Mesendoderm (in vitro differentiated cells): Measurements from ENCODE around the gene BCL10. TPM values are rescaled to one million over a fixed set of nuclear protein-coding genes. Genes with fewer than 3 reads are reported as not detected.

Experiments used
- DNase-seq: peaks from one replicate; pipeline ENCODE4 v3.0.0; 2013
- H2AK5ac ChIP-seq: 2 replicates; pipeline ENCODE4 v1.6.1; 2013; ENCODE audit warnings: low read length, inconsistent platforms
- H2BK120ac ChIP-seq: 2 replicates; pipeline ENCODE4 v1.6.1; 2013; ENCODE audit warnings: low read depth, mild to moderate bottlenecking, low read length, moderate library complexity, mixed read lengths
- H2BK15ac ChIP-seq: replicated peaks from 2 replicates; pipeline ENCODE4 v1.6.1; 2013; ENCODE audit warnings: low read depth, mild to moderate bottlenecking, moderate library complexity
- H2BK5ac ChIP-seq: 2 replicates; pipeline ENCODE4 v1.6.1; 2013; ENCODE audit warnings: low read length, inconsistent platforms
- H3K18ac ChIP-seq: 2 replicates; pipeline ENCODE4 v1.6.1; 2013; ENCODE audit warnings: mild to moderate bottlenecking, low read length, mixed read lengths
- H3K23ac ChIP-seq: one replicate; pipeline ENCODE4 v1.6.1; 2013; ENCODE audit warnings: low read length
- H3K27ac ChIP-seq: 2 replicates; pipeline ENCODE4 v1.5.1; 2013; ENCODE audit warnings: low read depth, mild to moderate bottlenecking, inconsistent platforms, low read length, moderate library complexity
- H3K27me3 ChIP-seq: 2 replicates; pipeline ENCODE4 v1.6.1; 2013; ENCODE audit warnings: low read length, control low read depth, mild to moderate bottlenecking, inconsistent platforms; ENCODE audit not compliant: insufficient read depth, poor library complexity
- H3K36me3 ChIP-seq: 2 replicates; pipeline ENCODE4 v1.6.1; 2013; ENCODE audit warnings: low read length, inconsistent platforms; ENCODE audit not compliant: control insufficient read depth, insufficient read depth
- H3K4ac ChIP-seq: one replicate; pipeline ENCODE4 v1.6.1; 2013; ENCODE audit warnings: low read depth, mild to moderate bottlenecking, low read length, moderate library complexity
- H3K4me1 ChIP-seq: 2 replicates; pipeline ENCODE4 v1.6.1; 2013; ENCODE audit warnings: low read depth, low read length, inconsistent platforms; ENCODE audit not compliant: control insufficient read depth
- H3K4me2 ChIP-seq: 2 replicates; pipeline ENCODE4 v1.6.1; 2013; ENCODE audit warnings: low read length
- H3K4me3 ChIP-seq: 2 replicates; pipeline ENCODE4 v1.5.1; 2013; ENCODE audit warnings: mild to moderate bottlenecking, low read length
- H3K56ac ChIP-seq: one replicate; pipeline ENCODE4 v1.6.1; 2013; ENCODE audit warnings: low read length
- H3K79me1 ChIP-seq: 2 replicates; pipeline ENCODE4 v1.6.1; 2013; ENCODE audit warnings: low read length, inconsistent platforms
- H3K79me2 ChIP-seq: 2 replicates; pipeline ENCODE4 v1.6.1; 2013; ENCODE audit warnings: mild to moderate bottlenecking, low read length; ENCODE audit not compliant: control insufficient read depth, insufficient read depth
- H3K9ac ChIP-seq: 2 replicates; pipeline ENCODE4 v1.6.1; 2013; ENCODE audit warnings: low read length, inconsistent platforms
- H4K5ac ChIP-seq: one replicate; pipeline ENCODE4 v1.6.1; 2013; ENCODE audit warnings: low read length
- H4K8ac ChIP-seq: one replicate; pipeline ENCODE4 v1.6.1; 2013; ENCODE audit warnings: low read depth, mild to moderate bottlenecking, control low read depth, low read length, moderate library complexity
- WGBS: extraction: QIAGEN DNeasy Blood & Tissue Kit; methylation state at CpG from one replicate; pipeline ENCODE4 v1.1.7; 2013; ENCODE audit warnings: low lambda C conversion rate, missing lambda C conversion rate; ENCODE audit not compliant: insufficient coverage; ENCODE audit errors: extremely low coverage; 5-methylcytosine and 5-hydroxymethylcytosine counted together
- polyA plus RNA-seq, 2 experiments: library from polyadenylated mRNA; stranded (reverse); fragments of 200-250 nt; gene quantifications; one replicate each; pipeline ENCODE4 v1.2.3, GENCODE V29; 2013

BCL10 gene
- polyA plus RNA-seq (2013, experiment 1 of 2) = 11.1 TPM
- 12.0 TPM for polyA plus RNA-seq (2013, experiment 2 of 2)

DNA sequence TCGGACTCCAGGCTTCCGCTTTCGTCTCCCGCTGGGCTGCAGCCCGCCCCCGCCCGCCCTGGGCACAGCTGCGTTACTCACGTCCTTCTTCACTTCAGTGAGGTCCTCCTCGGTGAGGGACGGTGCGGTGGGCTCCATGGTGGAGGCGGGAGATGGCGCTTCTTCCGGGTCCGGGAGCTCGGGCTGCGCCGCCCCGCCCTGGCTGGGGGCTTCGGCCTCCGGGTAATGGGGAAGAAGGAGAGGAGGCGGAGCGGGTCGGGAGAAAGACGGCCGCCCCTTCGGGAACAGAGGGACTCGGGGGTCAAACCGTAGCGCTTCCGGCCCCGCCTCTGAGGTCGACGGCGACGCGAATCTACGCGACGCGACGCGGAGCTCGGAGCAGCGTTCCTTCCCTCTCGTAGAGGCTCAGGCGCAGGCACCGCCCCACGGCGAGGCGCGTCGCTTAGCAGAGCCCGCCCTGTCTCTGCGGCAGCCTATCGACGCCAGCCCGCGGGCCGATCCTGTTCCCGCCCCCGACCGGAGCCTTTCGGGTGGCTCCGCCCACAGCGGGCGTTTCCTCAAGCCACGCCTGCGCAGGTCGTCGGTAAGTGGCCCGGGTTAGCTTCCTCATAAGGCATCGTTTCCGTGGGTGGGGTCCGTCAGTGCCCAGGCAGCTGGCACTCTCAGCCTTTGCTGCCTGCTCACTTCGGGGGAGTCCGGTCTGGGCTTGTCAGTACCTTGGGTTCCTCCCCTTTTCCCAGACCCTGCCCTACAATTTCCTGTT lies at the start of gene BCL10:
Gene BCL10, minus strand, starts transcription at position 418 of the 763 bp plus-strand sequence. Its CDS starts 280 bp downstream, at position 138.
- H3K18ac ChIP-seq = peak within 1 kb of the TSS; percentile 10

DNA sequence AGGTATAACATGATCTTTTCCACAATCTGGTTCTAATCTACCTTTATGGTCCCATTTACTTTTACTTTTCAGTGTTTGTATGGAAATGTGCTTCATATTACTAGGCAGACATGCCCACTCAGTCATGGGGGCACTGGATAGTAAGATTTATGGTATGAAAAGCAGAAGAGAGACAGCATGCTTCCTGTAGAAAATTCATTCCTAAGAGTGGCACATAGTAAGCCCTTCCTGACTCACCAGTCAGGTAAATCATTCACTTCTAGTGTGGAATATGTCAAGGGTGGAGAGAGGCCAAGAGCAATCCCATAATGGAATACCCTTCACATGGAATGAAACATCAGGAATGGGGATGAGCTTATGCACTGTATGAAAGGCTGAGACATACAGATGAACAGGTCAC lies 49.5 kb upstream of the BCL10 start:
- no peaks in the 10 kb centered on the region for H3K79me1 ChIP-seq
- no peak overlapping the region for H3K9ac ChIP-seq
- H3K4me3 ChIP-seq = no peak overlapping the region
- no peak overlapping the region for H3K4me2 ChIP-seq
- no peak overlapping the region for H3K27ac ChIP-seq
- no peaks in the 10 kb centered on the region for H3K36me3 ChIP-seq
- H4K8ac ChIP-seq = no peak overlapping the region
- H3K4me1 ChIP-seq = peaks cover 11% of the 10 kb centered on the region
- no peak for DNase-seq
- no peak overlapping the region for H2BK5ac ChIP-seq
- H3K56ac ChIP-seq = no peak overlapping the region
- no peak overlapping the region for H3K4ac ChIP-seq
- no peaks in the 10 kb centered on the region for H3K27me3 ChIP-seq
- H2BK120ac ChIP-seq = no peak overlapping the region
- H3K23ac ChIP-seq = no peak overlapping the region
- H4K5ac ChIP-seq = no peak overlapping the region
- peak overlapping the region; percentile 76 for H2BK15ac ChIP-seq
- H3K18ac ChIP-seq = no peak overlapping the region
- no peak overlapping the region for H2AK5ac ChIP-seq
- no peaks in the 10 kb centered on the region for H3K79me2 ChIP-seq

More for the DNA sequence above, at the start of gene BCL10:
- no peak within 1 kb of the TSS for H4K5ac ChIP-seq
- no CpG with 5 or more reads among the region's 78 CpGs for WGBS
- H3K27ac ChIP-seq = peak within 1 kb of the TSS; percentile 76
- peaks cover 19% of the 10 kb centered on the region for H3K79me2 ChIP-seq
- no peak within 1 kb of the TSS for H2BK120ac ChIP-seq
- H2BK5ac ChIP-seq = no peak within 1 kb of the TSS
- H2BK15ac ChIP-seq = no peak within 1 kb of the TSS
- no peaks in the 10 kb centered on the region for H3K27me3 ChIP-seq
- H3K56ac ChIP-seq = peak within 1 kb of the TSS; percentile 94
- H3K36me3 ChIP-seq = no peaks in the 10 kb centered on the region
- H3K9ac ChIP-seq = peak within 1 kb of the TSS; percentile 83
- H3K4me2 ChIP-seq = peak within 1 kb of the TSS; percentile 83
- H3K23ac ChIP-seq = no peak within 1 kb of the TSS
- H3K4ac ChIP-seq = no peak within 1 kb of the TSS
- H4K8ac ChIP-seq = no peak within 1 kb of the TSS
- H3K79me1 ChIP-seq = peaks cover 11% of the 10 kb centered on the region
- no peaks in the 10 kb centered on the region for H3K4me1 ChIP-seq
- peak; percentile 99 for DNase-seq
- peak within 1 kb of the TSS; percentile 79 for H3K4me3 ChIP-seq
- H2AK5ac ChIP-seq = no peak within 1 kb of the TSS

DNA sequence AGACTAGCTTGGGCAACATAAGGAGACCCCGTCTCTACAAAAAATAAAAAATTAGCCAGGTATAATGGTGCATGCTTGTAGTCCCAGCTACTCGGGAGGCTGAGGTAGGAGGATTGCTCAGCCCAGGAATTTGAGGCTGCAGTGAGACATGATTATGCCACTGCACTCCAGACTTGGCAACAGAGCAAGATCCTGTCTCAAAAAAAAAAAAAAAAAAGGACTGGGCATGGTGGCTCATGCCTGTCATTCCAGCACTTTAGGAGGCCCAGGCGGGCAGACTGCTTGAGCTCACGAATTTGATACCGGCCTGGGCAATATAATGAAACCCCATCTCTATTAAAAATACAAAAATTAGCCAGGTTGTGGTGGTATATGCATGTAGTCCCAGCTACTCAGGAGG lies 47.3 kb upstream of the BCL10 start:
- Histone ChIP-seq H3K56ac (no peak overlapping the region), H3K9ac (no peak overlapping the region), H3K27me3 (no peaks in the 10 kb centered on the region), H3K79me2 (no peaks in the 10 kb centered on the region), H3K4me2 (no peak overlapping the region), H2BK120ac (no peak overlapping the region), H3K36me3 (no peaks in the 10 kb centered on the region), H3K4ac (no peak overlapping the region), H4K5ac (no peak overlapping the region), H4K8ac (no peak overlapping the region), H3K4me1 (peaks cover 7% of the 10 kb centered on the region), H3K27ac (no peak overlapping the region), H3K4me3 (no peak overlapping the region), H3K18ac (no peak overlapping the region), H3K79me1 (no peaks in the 10 kb centered on the region), H3K23ac (no peak overlapping the region), H2BK15ac (no peak overlapping the region), H2BK5ac (no peak overlapping the region), H2AK5ac (no peak overlapping the region)
- WGBS = no CpG with 5 or more reads among the region's 5 CpGs
- no peak for DNase-seq

DNA sequence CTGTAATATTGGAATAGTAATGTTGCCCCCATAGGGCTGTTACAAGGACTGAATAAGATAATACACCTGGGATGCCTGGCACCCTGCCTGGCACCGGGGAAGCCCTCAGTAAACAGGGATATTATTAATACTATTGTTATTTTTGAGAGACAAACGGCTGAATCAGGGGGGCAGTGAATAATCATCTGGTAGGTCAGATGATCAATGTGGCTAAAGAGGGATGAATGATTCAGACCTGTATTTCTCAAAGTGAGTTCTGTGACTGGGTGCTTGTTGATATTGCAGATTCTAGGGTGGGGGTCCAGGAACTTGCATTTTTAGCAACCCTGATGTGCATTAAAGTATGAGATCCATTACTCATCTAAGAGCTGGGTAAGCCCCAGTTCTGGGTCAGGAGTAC lies 46.2 kb upstream of the BCL10 start:
- Histone ChIP-seq H3K9ac (no peak overlapping the region), H3K4me1 (peaks cover 3% of the 10 kb centered on the region), H3K79me2 (no peaks in the 10 kb centered on the region), H3K4me3 (no peak overlapping the region), H2BK15ac (no peak overlapping the region), H2BK120ac (no peak overlapping the region), H4K5ac (no peak overlapping the region), H3K36me3 (no peaks in the 10 kb centered on the region), H3K56ac (no peak overlapping the region), H3K27me3 (no peaks in the 10 kb centered on the region), H4K8ac (no peak overlapping the region), H3K23ac (no peak overlapping the region), H3K79me1 (no peaks in the 10 kb centered on the region), H2BK5ac (no peak overlapping the region), H3K18ac (no peak overlapping the region), H3K4me2 (no peak overlapping the region), H3K4ac (no peak overlapping the region), H3K27ac (no peak overlapping the region), H2AK5ac (no peak overlapping the region)
- no peak for DNase-seq
- WGBS = no CpG with 5 or more reads among the region's 2 CpGs

DNA sequence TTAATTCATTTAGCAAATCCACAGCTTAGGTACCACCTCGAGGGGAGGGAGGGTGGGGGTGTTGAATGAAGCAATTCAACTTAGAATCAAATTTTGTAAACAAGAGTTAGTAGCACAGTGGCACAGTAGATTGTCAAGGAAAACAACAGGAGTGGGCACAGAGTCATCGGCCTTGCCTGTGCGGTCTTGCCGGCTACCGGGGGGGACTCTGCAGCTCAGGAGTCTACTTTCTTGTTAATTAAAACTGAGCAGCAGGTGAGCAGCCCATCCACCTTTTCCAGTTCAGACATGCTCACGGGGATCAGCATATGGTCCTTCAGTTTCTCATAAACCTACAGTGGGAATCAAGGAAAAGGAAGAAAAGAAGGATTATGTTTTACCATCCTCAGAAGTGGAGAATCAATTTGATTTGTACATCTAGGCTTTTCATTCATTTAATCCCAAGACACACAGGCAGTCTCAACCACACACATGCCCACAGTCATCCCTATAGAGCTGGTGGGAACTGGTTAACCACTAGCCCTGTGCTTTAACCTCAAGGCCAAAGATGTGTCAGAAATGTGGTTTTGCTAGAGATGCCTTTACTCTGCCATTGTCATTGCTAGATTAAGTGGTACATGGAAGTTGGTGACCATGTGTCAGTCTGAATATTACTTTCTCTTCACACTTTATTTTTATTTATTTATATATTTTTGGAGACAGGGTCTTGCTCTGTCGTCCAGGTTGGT lies 45.0 kb upstream of the BCL10 start:
- Histone ChIP-seq H3K4me1 (peaks cover 3% of the 10 kb centered on the region), H3K4ac (no peak overlapping the region), H2AK5ac (no peak overlapping the region), H3K27ac (no peak overlapping the region), H2BK15ac (no peak overlapping the region), H4K8ac (no peak overlapping the region), H3K79me1 (no peaks in the 10 kb centered on the region), H3K4me3 (no peak overlapping the region), H3K27me3 (no peaks in the 10 kb centered on the region), H3K4me2 (no peak overlapping the region), H3K79me2 (no peaks in the 10 kb centered on the region), H4K5ac (no peak overlapping the region), H3K18ac (no peak overlapping the region), H3K9ac (no peak overlapping the region), H3K36me3 (no peaks in the 10 kb centered on the region), H2BK5ac (no peak overlapping the region), H3K56ac (no peak overlapping the region), H3K23ac (no peak overlapping the region), H2BK120ac (no peak overlapping the region)
- no CpG with 5 or more reads among the region's 7 CpGs for WGBS
- no peak for DNase-seq
